ENCODE results near the gene HYCC1.

The HYCC1 gene

GRCh38 chr7:23016345-23017253 lies 2.7 kb upstream of the HYCC1 start:
- no peak for DNase-seq (ENCODE audit: low read depth, low spot score)
- no peak for TF ChIP-seq CTCF (IDR thresholded peaks at IDR 0.05; ENCODE audit: insufficient read depth, low read length, missing control alignments)
- ChIA-PET POLR2A (no interaction called here), CTCF (interaction anchor here (0.6 to 1.2 kb wide), 3 partner anchors 16 to 39 kb away, joined by 3 read pairs; no protein-coding TSS in a partner anchor)
- no peak overlapping the region for H3K4me3 ChIP-seq (ENCODE audit: low read depth, low read length)

GRCh38 chr7:23014681-23015080 lies 751 bp upstream of the HYCC1 start:
- ChIA-PET CTCF (interaction anchor here (1.3 to 1.7 kb wide), 2 partner anchors 12 to 41 kb away, joined by 3 to 8 read pairs; no protein-coding TSS in a partner anchor), POLR2A (no interaction called here)
- H3K4me3 ChIP-seq (ENCODE audit: low read depth, low read length) = no peak overlapping the region
- no peak for TF ChIP-seq CTCF (IDR thresholded peaks at IDR 0.05; ENCODE audit: insufficient read depth, low read length, missing control alignments)
- DNase-seq (ENCODE audit: low read depth, low spot score) = no peak

DNA sequence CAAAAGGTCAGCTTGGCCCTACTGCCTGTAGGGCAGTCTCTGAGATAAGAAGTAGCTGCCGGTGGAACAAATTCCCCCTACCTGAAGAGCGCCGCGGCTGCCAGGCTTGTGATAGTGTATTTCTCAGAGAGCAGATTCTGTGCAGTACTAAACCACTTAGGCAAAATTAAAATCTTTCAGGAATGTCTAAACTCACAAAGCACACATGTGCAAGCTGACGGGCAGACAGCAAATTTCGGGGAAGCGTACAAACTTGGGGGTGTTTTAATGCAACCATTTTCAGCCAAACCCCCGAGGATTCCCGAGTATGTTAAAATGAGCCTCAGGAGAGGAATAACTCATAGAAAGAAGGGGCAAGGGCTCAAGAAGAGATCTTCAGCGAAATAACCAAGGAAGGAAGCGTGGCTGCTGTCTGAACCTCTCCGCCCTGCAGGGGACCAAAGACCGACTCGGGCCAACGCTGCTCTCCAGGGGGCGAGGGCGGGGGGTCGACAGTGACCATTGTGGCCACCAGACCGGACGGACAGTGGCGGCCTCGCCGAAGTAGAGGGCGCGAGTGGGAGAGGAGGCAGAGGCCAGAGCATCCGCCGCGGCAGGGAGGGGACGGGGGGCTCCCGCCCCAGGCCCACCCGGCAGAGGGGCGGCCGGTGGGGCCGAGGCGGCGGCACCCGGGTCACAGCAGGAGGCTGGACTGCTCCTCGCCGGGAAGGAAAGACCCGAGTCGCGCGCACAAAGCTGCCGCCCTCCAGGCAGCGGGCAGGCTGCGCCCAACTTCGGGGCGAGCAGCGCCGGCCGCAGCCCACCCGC lies 819 bp downstream of the HYCC1 start:
- no peak for DNase-seq (ENCODE audit: low read depth, low spot score)

GRCh38 chr7:23012186-23012585 lies 1.7 kb downstream of the HYCC1 start:
- ChIA-PET POLR2A (no interaction called here), CTCF (interaction anchor here (1.0 to 2.7 kb wide), 6 partner anchors 9 to 452 kb away, joined by 3 to 7 read pairs (median 3); partner anchors contain the start of gene IL6)
- H3K4me3 ChIP-seq (ENCODE audit: low read depth, low read length) = peak overlapping the region; percentile 90
- no peak for TF ChIP-seq CTCF (IDR thresholded peaks at IDR 0.05; ENCODE audit: insufficient read depth, low read length, missing control alignments)
- no peak for DNase-seq (ENCODE audit: low read depth, low spot score)

More for the DNA sequence above, 819 bp downstream of the HYCC1 start:
- peak overlapping the region; percentile 90 for H3K4me3 ChIP-seq (ENCODE audit: low read depth, low read length)
- CTCF ChIA-PET = interaction anchor here (0.7 to 2.7 kb wide), 7 partner anchors 9 to 453 kb away, joined by 3 to 7 read pairs (median 3); no protein-coding TSS in a partner anchor
- POLR2A ChIA-PET = no interaction called here
- TF ChIP-seq CTCF (IDR thresholded peaks at IDR 0.05; ENCODE audit: insufficient read depth, low read length, missing control alignments) = no peak

- no peak overlapping the region for H3K4me3 ChIP-seq (ENCODE audit: low read depth, low read length)
- ChIA-PET CTCF (interaction anchor here (1.0 to 2.7 kb wide), 5 partner anchors 9 to 451 kb away, joined by 3 to 7 read pairs (median 3); partner anchors contain the start of gene IL6), POLR2A (no interaction called here)
- TF ChIP-seq CTCF (IDR thresholded peaks at IDR 0.05; ENCODE audit: insufficient read depth, low read length, missing control alignments) = no peak
- no peak for DNase-seq (ENCODE audit: low read depth, low spot score)
Observed at GRCh38 chr7:23011222-23011924, 2.6 kb downstream of the HYCC1 start.

Measured in AG04449 (cell line).